Measurements from ENCODE around the gene RB1. TPM values are rescaled to one million over a fixed set of nuclear protein-coding genes. Genes with fewer than 3 reads are reported as not detected.

The RB1 gene
- total RNA-seq, 2 experiments from 2014 or later: 33.5 to 84.4 TPM

- ChIA-PET CTCF (ENCODE audit: unreplicated experiment) (no interaction called here), POLR2A (interaction anchor here (0.5 to 1.3 kb wide), 3 partner anchors 19 to 142 kb away, joined by 3 read pairs; partner anchors contain the start of gene LPAR6)
- intact Hi-C loops (cut with micrococcal nuclease; ENCODE audit: unreplicated experiment): no loop called here
- Histone ChIP-seq H3K4me1 (ENCODE audit: insufficient read depth, low read length, poor library complexity, severe bottlenecking) (peaks cover 5% of the 10 kb centered on the region), H3K27ac (ENCODE audit: low read depth, low read length, poor library complexity, severe bottlenecking) (no peak overlapping the region), H3K36me3 (ENCODE audit: insufficient read depth, low read length) (peaks cover 9% of the 10 kb centered on the region), H4K20me1 (ENCODE audit: insufficient read depth, low read length) (no peaks in the 10 kb centered on the region), H2AFZ (ENCODE audit: low read length) (no peak overlapping the region), H3K9me3 (ENCODE audit: low read length) (no peaks in the 10 kb centered on the region), H3K4me2 (ENCODE audit: low read length) (no peak overlapping the region), H3K4me3 (ENCODE audit: low read depth, low read length, poor library complexity, severe bottlenecking) (no peak overlapping the region), H3K9me2 (ENCODE audit: insufficient read depth, low read length) (no peaks in the 10 kb centered on the region), H3K79me2 (ENCODE audit: insufficient read depth, low read depth, low read length) (no peaks in the 10 kb centered on the region)
- no peak for TF ChIP-seq CTCF (conservative IDR thresholded peaks at IDR 0.05; ENCODE audit: low read length)
- DNase-seq (ENCODE audit: low spot score): no peak
- no TSS peak for BruUV-seq (replicated peaks)
These were observed 128.6 kb downstream of the RB1 start for GRCh38 chr13:48431987-48432615.

- no peak overlapping the region for H3K4me2 ChIP-seq (ENCODE audit: low read length)
- H3K9me3 ChIP-seq (ENCODE audit: low read length): no peaks in the 10 kb centered on the region
- H4K20me1 ChIP-seq (ENCODE audit: insufficient read depth, low read length): no peaks in the 10 kb centered on the region
- DNase-seq (ENCODE audit: low spot score): no peak
- H3K4me1 ChIP-seq (ENCODE audit: insufficient read depth, low read length, poor library complexity, severe bottlenecking): peaks cover 5% of the 10 kb centered on the region
- H3K4me3 ChIP-seq (ENCODE audit: low read depth, low read length, poor library complexity, severe bottlenecking): no peak overlapping the region
- CTCF ChIA-PET (ENCODE audit: unreplicated experiment): no interaction called here
- H3K9me2 ChIP-seq (ENCODE audit: insufficient read depth, low read length): no peaks in the 10 kb centered on the region
- H2AFZ ChIP-seq (ENCODE audit: low read length): no peak overlapping the region
- POLR2A ChIA-PET: no interaction called here
- no peaks in the 10 kb centered on the region for H3K79me2 ChIP-seq (ENCODE audit: insufficient read depth, low read depth, low read length)
- peaks cover 13% of the 10 kb centered on the region for H3K36me3 ChIP-seq (ENCODE audit: insufficient read depth, low read length)
- no peak overlapping the region for H3K27ac ChIP-seq (ENCODE audit: low read depth, low read length, poor library complexity, severe bottlenecking)
- BruUV-seq (replicated peaks): no TSS peak
- TF ChIP-seq CTCF (conservative IDR thresholded peaks at IDR 0.05; ENCODE audit: low read length) (no peak), EZH2phosphoT487 (IDR thresholded peaks at IDR 0.05; ENCODE audit: borderline replicate concordance, low read depth, low read length) (no peak)
- intact Hi-C loops (cut with micrococcal nuclease; ENCODE audit: unreplicated experiment): no loop called here
These were observed 130.6 kb downstream of the RB1 start for GRCh38 chr13:48434200-48434599.

- CTCF ChIA-PET (ENCODE audit: unreplicated experiment): no interaction called here
- no peak for DNase-seq (ENCODE audit: low spot score)
- intact Hi-C loops (cut with micrococcal nuclease; ENCODE audit: unreplicated experiment): no loop called here
- Histone ChIP-seq H3K4me2 (ENCODE audit: low read length) (no peak overlapping the region), H3K9me3 (ENCODE audit: low read length) (no peaks in the 10 kb centered on the region), H3K79me2 (ENCODE audit: insufficient read depth, low read depth, low read length) (no peaks in the 10 kb centered on the region), H3K4me1 (ENCODE audit: insufficient read depth, low read length, poor library complexity, severe bottlenecking) (no peaks in the 10 kb centered on the region), H2AFZ (ENCODE audit: low read length) (no peak overlapping the region), H4K20me1 (ENCODE audit: insufficient read depth, low read length) (no peaks in the 10 kb centered on the region), H3K4me3 (ENCODE audit: low read depth, low read length, poor library complexity, severe bottlenecking) (no peak overlapping the region), H3K9me2 (ENCODE audit: insufficient read depth, low read length) (no peaks in the 10 kb centered on the region), H3K27ac (ENCODE audit: low read depth, low read length, poor library complexity, severe bottlenecking) (no peak overlapping the region), H3K36me3 (ENCODE audit: insufficient read depth, low read length) (peaks cover 13% of the 10 kb centered on the region)
- TF ChIP-seq CTCF (conservative IDR thresholded peaks at IDR 0.05; ENCODE audit: low read length): no peak
- TF ChIP-seq EZH2phosphoT487 (IDR thresholded peaks at IDR 0.05; ENCODE audit: borderline replicate concordance, low read depth, low read length): no peak
- POLR2A ChIA-PET: interaction anchor here (0.7 kb wide), 2 partner anchors 294 to 1876 kb away, joined by 3 read pairs; no protein-coding TSS in a partner anchor
- no TSS peak for BruUV-seq (replicated peaks)
These were observed 133.2 kb downstream of the RB1 start for GRCh38 chr13:48436661-48437288.

Measured in OCI-LY7 (cell line).